ENCODE results near the gene MARCHF4. TPM values are rescaled to one million over a fixed set of nuclear protein-coding genes. Genes with fewer than 3 reads are reported as not detected.

The MARCHF4 gene
- total and polyA plus RNA-seq, 2 experiments from 2014 or later = 0.45 to 1.1 TPM

DNA sequence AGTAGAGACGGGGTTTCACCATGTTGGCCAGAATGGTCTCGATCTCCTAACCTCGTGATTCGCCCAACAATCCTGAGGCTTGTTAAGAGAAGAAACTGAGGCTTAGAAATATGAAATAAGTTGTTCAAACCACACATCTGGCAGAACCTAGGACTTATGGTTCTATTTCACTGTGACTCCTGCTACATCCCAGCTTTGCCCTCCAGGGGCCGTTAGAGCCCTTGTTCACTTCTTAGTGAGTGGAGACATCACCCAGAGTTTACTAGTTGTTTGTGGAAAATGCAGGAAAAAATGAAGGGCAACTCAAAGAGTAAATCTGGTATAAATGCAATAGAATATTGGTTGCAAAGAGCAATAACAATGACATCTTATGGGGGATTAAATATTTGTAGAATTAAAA, 43.9 kb downstream of the MARCHF4 start:
- no peak for TF ChIP-seq POLR2AphosphoS5 (IDR thresholded peaks at IDR 0.05; ENCODE audit: low read depth)
- TF ChIP-seq, protein P1, sequence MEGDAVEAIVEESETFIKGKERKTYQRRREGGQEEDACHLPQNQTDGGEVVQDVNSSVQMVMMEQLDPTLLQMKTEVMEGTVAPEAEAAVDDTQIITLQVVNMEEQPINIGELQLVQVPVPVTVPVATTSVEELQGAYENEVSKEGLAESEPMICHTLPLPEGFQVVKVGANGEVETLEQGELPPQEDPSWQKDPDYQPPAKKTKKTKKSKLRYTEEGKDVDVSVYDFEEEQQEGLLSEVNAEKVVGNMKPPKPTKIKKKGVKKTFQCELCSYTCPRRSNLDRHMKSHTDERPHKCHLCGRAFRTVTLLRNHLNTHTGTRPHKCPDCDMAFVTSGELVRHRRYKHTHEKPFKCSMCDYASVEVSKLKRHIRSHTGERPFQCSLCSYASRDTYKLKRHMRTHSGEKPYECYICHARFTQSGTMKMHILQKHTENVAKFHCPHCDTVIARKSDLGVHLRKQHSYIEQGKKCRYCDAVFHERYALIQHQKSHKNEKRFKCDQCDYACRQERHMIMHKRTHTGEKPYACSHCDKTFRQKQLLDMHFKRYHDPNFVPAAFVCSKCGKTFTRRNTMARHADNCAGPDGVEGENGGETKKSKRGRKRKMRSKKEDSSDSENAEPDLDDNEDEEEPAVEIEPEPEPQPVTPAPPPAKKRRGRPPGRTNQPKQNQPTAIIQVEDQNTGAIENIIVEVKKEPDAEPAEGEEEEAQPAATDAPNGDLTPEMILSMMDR (conservative IDR thresholded peaks at IDR 0.05; ENCODE audit: low read depth in 2 of 2) = peak; percentile 56 to 78
- TF ChIP-seq, protein P2, sequence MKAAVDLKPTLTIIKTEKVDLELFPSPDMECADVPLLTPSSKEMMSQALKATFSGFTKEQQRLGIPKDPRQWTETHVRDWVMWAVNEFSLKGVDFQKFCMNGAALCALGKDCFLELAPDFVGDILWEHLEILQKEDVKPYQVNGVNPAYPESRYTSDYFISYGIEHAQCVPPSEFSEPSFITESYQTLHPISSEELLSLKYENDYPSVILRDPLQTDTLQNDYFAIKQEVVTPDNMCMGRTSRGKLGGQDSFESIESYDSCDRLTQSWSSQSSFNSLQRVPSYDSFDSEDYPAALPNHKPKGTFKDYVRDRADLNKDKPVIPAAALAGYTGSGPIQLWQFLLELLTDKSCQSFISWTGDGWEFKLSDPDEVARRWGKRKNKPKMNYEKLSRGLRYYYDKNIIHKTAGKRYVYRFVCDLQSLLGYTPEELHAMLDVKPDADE (IDR thresholded peaks at IDR 0.05) = no peak
- Histone ChIP-seq H4K20me1 (replicated peaks; ENCODE audit: insufficient read depth) (no peaks in the 10 kb centered on the region), H3F3A (replicated peaks; ENCODE audit: low read depth) (no peaks in the 10 kb centered on the region), H3K27me3 (ENCODE audit: insufficient read depth) (no peaks in the 10 kb centered on the region), H2AFZ (no peak overlapping the region), H3K27ac (ENCODE audit: low read depth) (no peak overlapping the region), H3K4me1 (ENCODE audit: insufficient read depth) (0 out of 2 replicates have a peak, but pooled peaks cover 4% of the 10 kb centered on the region), H3K36me3 (ENCODE audit: insufficient read depth) (no peaks in the 10 kb centered on the region), H3K9me2 (ENCODE audit: insufficient read depth) (no peaks in the 10 kb centered on the region), H3K4me3 (no peak overlapping the region), H3K79me2 (replicated peaks; ENCODE audit: insufficient read depth) (no peaks in the 10 kb centered on the region), H3K4me2 (no peak overlapping the region)
- peaks cover 8% of the 10 kb centered on the region for H3K4me1 Mint-ChIP-seq
- no peaks in the 10 kb centered on the region for H3K27me3 Mint-ChIP-seq (ENCODE audit: insufficient read depth, low read depth, poor library complexity)
- ATAC-seq (peak; percentile 82), DNase-seq (ENCODE audit: low spot score) (peak; percentile 56)
- H3K4me3 Mint-ChIP-seq = no peak overlapping the region
- no peaks in the 10 kb centered on the region for H3K36me3 Mint-ChIP-seq (ENCODE audit: low read depth)
- no peaks in the 10 kb centered on the region for H3K9me3 Mint-ChIP-seq
- H3K27ac Mint-ChIP-seq = no peak overlapping the region

DNA sequence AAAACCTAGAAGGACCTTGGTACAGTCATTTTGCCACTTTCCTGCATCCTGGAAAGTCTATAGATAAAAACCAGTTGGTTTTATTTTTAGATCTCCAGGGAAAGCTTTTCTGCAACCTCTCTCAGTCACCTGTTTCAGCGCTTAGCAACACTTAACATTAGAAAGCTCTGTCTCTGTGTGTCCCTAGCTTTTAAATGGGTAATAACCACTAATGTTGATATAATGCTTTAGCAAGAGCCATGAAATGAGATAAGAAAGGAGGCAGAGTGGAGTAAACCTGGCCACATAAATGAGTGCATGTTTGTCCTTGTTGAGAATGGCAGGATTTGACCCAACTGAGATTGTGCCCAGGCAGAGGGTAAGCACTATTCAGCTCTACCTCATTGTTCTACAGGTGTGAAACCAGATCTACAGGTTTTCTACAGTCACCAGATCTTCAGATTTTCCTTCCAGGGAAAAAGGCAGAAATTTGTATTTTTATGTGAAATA, 44.8 kb downstream of the MARCHF4 start:
- H3K79me2 ChIP-seq (replicated peaks; ENCODE audit: insufficient read depth) = no peaks in the 10 kb centered on the region
- no peaks in the 10 kb centered on the region for H3K9me3 Mint-ChIP-seq
- no peaks in the 10 kb centered on the region for H3K9me2 ChIP-seq (ENCODE audit: insufficient read depth)
- H3K27me3 Mint-ChIP-seq (ENCODE audit: insufficient read depth, low read depth, poor library complexity) = no peaks in the 10 kb centered on the region
- no peaks in the 10 kb centered on the region for H3K27me3 ChIP-seq (ENCODE audit: insufficient read depth)
- no peak overlapping the region for H3K27ac Mint-ChIP-seq
- no peak for TF ChIP-seq CREB1 (CRISPR knock-in tag; IDR thresholded peaks at IDR 0.05; ENCODE audit: low read depth)
- TF ChIP-seq, protein P2 (IDR thresholded peaks at IDR 0.05) = no peak
- no peak for TF ChIP-seq ZNF331 (CRISPR knock-in tag; IDR thresholded peaks at IDR 0.05; ENCODE audit: low read depth)
- peaks cover 8% of the 10 kb centered on the region for H3K4me1 Mint-ChIP-seq
- 0 out of 2 replicates have a peak, but pooled peaks cover 4% of the 10 kb centered on the region for H3K4me1 ChIP-seq (ENCODE audit: insufficient read depth)
- H3K36me3 ChIP-seq (ENCODE audit: insufficient read depth) = no peaks in the 10 kb centered on the region
- H3K4me3 ChIP-seq = no peak overlapping the region
- H4K20me1 ChIP-seq (replicated peaks; ENCODE audit: insufficient read depth) = no peaks in the 10 kb centered on the region
- no peak overlapping the region for H2AFZ ChIP-seq
- H3K4me3 Mint-ChIP-seq = no peak overlapping the region
- peak; percentile 33; the same call in 2 of the 3 replicates for ATAC-seq
- DNase-seq (ENCODE audit: low spot score) = no peak
- H3F3A ChIP-seq (replicated peaks; ENCODE audit: low read depth) = no peaks in the 10 kb centered on the region
- no peaks in the 10 kb centered on the region for H3K36me3 Mint-ChIP-seq (ENCODE audit: low read depth)
- H3K4me2 ChIP-seq = no peak overlapping the region
- no peak overlapping the region for H3K27ac ChIP-seq (ENCODE audit: low read depth)

Small RNA genes lying within 50 kb of the gene (small RNA-seq; reads per million reads assigned to genes)
- gene RF00019 (ENCODE audit: low replicate concordance) = not detected

Other genes with a start within 250 kb of the MARCHF4 start
- gene SMARCAL1, start 40.0 kb upstream of the MARCHF4 start, total RNA-seq (2014; rRNA removed; shearing (Covaris generic)) = 17.2 and 25.4 TPM in 2 replicates
- 10.3 and 13.3 TPM in 2 replicates for gene SMARCAL1, start 40.0 kb upstream of the MARCHF4 start, polyA plus RNA-seq (2016; fragmentation: Nextera tagmentation; extraction: Ambion mirVana)
- gene RPL37A, start 126.4 kb upstream of the MARCHF4 start, total RNA-seq (2014; rRNA removed; shearing (Covaris generic)) = 879 and 1,118 TPM in 2 replicates
- 5,036 and 5,564 TPM in 2 replicates for gene RPL37A, start 126.4 kb upstream of the MARCHF4 start, polyA plus RNA-seq (2016; fragmentation: Nextera tagmentation; extraction: Ambion mirVana)